Non-pigmented ciliary epithelial cell (primary cell): ENCODE data around the gene PANX1.
"Not testable (repeated sequence)": the region's sequence is repeated elsewhere in the genome, so short reads cannot be mapped to it uniquely, and the experiment has no call there.

Experiments
- DNase-seq: peaks from one replicate; pipeline ENCODE4 v3.0.0-alpha.2; 2010; ENCODE audit warnings: low read depth

Gene PANX1, protein sequence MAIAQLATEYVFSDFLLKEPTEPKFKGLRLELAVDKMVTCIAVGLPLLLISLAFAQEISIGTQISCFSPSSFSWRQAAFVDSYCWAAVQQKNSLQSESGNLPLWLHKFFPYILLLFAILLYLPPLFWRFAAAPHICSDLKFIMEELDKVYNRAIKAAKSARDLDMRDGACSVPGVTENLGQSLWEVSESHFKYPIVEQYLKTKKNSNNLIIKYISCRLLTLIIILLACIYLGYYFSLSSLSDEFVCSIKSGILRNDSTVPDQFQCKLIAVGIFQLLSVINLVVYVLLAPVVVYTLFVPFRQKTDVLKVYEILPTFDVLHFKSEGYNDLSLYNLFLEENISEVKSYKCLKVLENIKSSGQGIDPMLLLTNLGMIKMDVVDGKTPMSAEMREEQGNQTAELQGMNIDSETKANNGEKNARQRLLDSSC

DNA sequence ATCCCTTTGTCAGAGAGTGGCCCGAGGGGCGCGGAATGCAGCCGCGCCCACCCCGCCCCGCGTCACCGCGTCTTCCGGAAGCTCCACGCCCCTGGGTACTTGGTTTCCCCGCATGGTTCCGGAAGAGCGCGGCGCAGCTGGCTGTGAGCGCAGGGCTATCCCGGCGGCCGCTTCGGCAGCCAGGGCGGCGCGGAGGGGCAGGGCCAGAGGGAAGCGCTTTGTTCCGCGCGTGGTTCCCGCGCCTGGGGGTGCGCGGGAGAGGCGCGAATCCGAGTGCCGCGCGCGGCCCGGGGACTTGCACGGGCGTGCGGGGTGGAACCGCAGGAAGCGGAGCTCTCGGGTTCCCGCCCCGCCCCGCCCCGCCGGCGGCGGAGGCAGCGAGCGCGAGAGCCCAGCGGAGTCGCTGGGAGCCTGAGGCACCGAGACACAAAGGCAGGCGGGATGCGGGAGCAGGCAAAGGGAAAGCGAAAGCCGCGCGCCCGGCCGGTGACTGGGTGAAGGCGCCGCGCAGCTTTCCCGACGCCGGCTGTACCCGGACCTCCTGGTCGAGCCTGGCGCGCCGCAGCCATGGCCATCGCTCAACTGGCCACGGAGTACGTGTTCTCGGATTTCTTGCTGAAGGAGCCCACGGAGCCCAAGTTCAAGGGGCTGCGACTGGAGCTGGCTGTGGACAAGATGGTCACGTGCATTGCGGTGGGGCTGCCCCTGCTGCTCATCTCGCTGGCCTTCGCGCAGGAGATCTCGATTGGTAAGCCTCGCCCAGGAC lies at the start of gene PANX1:
PANX1 (plus strand) TSS at position 96 of the 766 bp plus-strand sequence; CDS start at position 568, 472 bp downstream.
- no peak for DNase-seq

DNA sequence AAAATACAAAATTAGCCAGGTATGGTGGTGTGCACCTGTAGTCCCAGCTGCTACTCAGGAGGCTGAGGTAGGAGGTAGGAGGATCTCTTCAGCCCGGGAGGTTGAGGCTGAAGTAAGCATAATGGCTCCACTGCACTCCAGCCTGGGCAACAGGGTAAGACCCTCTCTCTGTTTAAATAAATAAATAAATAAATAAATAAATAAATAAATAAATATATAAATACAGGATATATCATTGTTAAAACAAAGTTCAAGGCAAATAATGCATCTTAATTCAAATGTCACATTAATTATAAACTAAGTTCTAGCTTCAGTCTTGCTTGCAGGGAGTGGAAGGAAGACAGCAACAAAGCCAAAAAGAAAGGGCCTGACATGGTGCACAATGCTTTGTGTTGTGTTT lies 44.5 kb upstream of the PANX1 start:
- no peak for DNase-seq

DNA sequence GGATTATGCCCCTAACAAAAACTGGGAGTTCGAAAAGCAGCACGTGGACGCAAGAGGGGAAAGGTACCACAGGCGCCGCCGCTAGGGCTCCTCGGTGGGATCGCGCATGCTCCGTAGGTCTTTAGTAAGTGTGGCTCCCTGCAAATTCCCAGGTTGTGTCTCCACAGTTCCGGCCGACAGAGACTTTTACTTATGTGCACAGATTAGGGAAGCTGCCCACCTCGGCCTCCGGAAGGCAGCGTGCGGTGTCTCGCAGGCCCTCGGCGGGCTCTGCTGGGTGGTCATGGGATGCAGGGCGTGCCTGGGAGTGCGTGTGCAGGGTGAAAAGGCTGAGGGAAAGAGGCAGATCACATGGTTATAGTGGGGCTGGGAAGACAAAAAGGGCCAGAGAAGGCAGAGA lies 39.7 kb upstream of the PANX1 start:
- DNase-seq, result no peak

DNA sequence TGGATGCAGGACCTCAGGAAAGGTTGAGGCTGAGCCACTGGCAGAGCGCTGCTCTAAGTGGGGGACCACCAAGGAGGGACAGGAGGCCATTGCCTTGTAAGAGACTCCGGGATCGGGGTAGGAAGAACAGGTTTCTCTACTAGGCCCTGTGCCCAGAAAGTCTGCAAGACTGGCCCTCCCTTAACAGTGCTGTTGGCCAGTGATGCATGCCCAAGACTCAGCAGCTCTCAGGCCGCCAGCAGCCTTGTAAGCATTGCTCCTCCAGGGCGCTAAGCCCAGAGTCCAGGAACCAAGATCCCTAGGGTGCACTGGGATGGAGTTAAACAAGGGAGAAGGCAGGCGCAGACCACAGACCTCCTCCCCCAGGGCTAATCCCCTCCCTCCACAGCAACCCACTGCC lies 39.3 kb upstream of the PANX1 start:
- no peak for DNase-seq

DNA sequence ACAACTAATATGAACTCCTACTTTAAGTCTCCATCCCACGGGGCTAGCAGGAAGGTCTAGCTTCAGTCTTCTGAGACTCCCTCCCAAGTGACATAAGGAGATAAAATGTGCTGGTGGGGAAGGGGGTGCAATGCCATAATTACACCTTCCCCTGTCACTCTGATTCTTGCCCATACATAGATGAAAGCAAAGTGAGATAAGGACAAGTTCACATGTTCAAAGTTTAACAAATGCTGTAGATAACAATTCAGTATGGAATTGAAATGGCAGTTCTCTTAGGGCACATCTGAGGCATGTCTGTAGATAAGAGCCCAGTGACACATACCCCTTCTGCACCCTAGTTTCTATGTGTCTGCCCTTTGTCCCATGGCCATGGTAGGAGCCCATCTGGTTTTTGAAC lies 38.2 kb upstream of the PANX1 start:
- DNase-seq, result no peak

DNA sequence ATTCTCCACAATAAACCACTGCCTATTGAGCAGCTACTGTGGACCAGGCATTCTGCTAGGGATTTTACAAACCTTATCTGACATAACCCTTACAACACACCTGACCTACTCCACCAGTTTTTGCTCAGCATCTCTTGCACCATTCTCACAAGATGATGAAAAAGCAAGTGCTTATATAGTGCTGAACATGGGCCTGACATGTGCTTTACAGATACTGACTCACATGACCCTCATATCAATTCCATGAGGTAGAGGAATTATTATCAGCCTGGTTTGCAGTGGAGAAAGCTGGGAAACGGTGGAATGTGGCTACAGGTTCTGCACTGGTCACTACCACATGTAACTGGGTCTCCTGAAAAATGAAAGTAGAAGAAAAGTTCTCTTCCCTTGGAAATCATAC lies 37.5 kb upstream of the PANX1 start:
- no peak for DNase-seq

DNA sequence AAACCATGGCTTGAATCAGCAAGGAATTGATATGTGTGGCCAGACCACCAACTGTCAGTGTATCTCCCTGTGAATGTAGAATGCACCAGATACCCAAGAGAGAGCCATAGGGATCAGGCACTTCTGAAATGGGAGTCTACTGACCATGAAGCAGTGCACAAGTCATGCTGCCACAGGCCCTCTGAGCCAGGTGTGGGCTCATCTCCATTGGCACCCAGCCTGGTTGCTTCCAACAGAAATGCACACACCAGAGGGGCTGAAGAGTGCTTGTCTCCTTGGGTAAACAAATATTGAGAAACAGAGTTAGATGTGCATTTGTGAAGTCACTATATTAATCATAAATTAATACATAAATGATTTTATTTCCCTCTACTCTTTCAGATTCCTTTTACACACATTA lies 28.4 kb upstream of the PANX1 start:
- DNase-seq, result no peak

DNA sequence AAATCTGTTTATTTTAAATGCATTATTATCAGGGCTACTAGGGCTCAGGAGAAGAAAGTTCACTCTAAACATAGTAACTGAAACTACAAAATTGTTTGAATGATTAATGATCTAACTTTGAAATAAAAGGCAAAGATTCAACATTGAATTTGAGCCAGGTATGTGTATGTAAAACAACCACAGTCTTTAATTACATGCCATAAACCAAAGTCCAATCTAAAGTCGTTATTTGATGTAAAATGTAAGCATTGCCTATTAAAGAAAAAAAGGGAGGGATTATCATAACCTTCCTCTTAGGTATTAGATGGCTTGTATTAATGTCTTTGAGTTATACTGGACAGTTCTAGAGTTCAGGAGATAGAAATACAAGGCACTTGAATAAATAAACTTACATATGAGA lies 25.2 kb upstream of the PANX1 start:
- no peak for DNase-seq

DNA sequence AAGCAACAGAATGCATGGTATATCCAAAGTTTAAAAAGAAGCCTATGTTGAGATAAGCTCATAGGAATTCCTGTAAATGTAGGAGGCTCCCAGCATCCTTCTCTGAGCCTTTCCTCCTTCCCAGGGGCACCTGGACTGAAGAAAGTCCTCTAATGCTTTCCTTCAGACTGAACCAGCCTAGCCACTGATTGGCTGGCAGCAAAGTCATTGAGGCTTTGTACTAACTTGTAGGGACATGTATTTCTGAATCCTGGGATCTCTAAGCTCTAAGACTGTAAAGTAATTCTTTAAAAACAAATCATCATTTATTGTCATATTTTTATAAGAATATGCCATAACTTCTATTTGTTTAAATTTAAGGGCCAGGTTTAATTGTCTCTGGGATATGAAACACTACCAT lies 23.9 kb upstream of the PANX1 start:
- no peak for DNase-seq

DNA sequence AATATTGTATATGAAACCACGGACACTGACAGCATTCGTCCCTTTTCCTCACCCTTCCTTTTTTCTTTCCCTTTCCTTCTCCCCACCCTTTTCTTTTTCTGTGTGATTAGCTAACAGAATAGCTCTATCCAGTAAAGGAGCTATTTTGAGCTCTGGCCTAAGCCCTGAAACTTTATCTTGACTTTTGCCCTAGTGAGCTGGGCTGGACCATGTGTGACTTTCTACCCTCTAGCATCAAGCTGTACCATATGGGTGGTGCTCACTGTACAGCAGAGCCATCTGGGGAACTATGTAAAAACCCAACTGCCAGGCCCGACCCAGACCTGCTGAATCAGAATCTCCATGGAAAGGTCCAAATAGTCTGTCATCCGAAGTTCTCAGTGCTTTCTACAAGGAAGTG lies 21.9 kb upstream of the PANX1 start:
- DNase-seq, result no peak

DNA sequence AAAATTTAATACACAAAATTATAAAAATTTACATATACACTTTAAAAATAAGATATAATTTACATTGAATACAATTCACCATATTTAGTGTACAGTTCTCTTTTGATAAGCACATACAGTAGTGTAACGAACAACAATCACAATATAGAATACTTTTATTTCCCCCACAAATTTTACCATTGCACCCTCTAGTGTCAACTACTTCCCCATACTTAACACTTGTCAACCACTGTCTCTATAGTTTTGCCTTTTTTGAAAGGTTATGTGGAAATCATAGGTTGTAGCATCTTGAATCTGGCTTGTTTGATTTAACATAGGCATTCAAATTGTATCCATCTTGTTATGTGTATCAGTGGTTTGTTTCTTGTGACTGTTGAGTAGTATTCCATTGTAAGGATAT lies 21.3 kb upstream of the PANX1 start:
- no peak for DNase-seq

DNA sequence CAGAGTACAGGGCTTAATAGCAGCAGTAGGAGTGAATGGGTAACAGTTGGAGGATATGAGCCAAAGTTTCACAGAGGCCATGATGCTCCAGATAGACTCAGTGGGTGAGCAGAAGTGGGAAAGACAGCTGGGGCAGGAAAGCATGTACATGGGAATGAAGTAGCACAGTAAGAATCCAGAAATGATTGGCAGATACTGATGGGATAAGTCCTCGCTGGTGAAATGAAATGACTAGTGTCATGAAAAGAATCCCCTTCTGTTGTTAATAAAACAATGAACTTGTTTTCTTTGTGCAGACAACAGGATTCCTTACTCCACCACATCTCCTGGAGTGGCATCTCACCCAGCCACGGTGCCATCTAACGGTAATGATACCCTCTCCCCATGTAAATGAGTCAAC lies 17.4 kb upstream of the PANX1 start:
- DNase-seq, result no peak

DNA sequence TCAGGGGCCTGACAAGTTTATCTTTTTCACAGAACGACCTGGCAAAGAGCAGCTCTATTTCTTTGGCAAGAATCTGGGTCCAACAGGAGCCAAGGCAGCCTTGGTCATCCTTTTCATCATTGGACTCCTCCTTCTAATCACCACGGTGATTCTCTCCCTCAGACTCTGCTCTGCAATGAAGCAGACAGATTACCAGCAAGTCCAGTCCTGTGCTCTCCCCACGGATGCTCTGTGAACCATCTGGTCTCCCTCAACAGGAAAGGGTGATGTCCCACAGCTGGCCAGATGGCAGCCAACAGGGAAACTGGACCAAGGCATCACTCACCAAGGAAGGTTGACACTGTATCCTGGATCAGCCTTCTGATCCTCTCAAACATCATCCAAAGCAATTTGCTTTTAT lies 17.0 kb upstream of the PANX1 start:
- DNase-seq, result no peak

DNA sequence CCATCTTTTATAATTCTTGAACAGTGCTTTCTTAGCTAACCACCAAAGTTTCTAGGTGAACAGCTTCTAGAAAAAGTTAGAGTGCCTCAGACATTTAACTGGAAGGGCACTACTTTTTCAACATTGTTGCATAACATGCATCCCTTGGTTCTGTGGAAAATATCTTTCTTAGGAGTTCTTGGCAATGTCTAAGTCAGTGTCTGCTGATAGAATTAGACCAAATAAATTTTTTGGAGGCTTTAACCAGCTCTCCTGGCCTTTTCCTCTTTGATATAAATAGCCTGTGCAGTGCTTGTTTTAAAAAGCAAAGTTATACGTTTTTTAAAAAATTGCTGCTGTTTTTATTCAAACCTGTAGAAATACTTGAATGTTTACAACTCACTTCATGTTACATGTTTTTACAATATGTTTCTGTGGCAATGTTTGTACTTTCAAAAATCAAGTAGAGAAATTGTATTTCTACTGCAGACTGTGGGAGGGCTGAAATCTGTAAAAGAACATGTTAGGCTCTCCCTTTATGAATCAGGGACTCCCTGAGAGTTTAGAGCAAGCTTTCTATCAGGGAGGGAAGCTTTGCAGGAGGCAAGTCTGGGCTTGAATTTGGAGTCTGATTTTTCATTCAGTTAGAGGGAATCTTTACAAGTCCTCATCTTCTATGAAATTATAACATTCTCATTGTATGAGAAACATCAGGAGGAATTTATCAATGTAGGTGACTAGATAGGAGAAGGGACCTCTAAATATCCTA lies 16.3 kb upstream of the PANX1 start:
- no peak for DNase-seq

DNA sequence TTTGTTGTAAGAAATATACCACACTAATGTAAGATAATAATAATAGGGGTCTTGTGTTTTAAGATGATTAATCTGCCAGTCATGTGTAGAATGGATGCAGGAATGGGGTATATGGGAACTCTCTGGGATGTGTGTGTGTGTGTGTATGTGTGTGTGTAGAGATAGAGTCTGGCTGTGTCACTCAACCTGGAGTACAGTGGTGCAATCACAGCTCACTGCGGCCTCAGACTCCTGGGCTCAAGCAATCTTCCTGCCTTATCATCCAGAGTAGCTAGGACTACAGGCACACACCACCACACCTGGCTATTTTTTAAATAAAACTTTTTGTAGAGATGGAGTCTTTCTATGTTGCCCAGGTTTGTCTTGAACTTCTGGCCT lies 11.5 kb upstream of the PANX1 start:
- no peak for DNase-seq

DNA sequence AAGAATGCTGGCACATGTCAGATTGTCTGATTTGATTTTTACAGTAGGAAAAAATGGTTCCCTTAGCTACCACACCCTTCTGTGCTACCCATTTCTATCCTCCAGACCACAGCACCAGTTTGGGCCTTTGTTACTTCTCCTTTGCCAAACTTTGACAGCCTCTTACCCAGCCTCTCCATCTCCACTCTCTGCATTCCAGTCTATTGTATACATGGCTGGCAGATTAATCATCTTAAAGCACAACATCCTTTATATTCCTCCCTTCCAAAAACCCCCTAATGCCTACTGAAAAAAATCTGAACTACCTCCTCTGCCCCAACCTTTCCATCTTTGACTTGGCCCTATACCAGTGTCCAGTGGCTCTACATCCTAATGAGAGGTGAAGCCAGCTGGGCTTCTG lies 10.8 kb upstream of the PANX1 start:
- DNase-seq, result no peak

DNA sequence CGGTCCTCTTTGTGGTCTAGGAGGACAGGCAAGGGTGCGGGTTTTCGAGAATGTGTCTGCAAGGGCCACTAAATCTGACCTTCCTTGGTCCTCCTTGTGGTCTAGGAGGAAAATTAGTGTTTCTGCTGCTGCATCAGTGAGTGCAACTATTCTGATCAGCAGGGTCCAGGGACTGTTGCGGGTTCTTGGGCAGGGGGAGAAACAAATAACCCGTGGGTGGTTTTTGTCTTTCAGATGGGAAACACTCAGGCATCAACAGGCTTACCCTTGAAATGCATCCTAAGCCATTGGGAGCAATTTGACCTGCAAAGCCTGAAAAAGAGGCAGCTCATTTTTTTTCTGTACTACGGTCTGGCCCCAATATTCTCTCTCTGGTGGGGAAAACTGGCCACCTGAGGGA lies 9.0 kb upstream of the PANX1 start:
- not testable (repeated sequence) for DNase-seq

DNA sequence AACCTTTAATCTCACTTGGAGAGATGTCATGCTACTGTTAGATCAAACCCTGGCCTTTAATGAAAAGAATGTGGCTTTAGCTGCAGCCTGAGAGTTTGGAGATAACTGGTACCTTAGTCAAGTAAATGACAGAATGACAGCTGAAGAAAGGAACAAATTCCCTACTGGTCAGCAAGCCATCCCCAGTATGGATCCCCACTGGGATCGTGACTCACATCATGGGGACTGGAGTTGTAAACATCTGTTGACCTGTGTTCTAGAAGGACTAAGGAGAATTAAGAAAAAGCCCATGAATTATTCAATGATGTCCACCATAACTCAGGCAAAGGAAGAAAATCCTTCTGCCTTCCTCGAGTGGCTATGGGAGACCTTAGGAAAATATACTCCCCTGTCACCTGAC lies 8.1 kb upstream of the PANX1 start:
- not testable (repeated sequence) for DNase-seq

DNA sequence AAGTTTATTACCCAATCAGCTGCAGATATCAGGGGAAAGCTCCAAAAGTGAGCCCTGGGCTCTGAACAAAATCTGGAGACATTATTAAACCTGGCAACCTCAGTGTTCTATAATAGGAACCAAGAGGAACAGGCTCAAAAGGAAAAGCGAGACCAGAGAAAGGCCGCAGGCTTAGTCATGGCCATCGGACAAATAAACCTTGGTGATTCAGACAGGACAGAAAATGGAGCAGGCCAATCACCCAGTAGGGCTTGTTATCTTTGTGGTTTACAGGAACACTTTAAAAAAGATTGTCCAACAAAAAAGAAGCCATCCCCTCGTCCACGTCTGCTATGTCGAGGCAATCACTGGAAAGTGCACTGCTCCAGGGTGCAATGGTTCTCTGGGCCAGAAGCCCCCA lies 7.7 kb upstream of the PANX1 start:
- no peak for DNase-seq

DNA sequence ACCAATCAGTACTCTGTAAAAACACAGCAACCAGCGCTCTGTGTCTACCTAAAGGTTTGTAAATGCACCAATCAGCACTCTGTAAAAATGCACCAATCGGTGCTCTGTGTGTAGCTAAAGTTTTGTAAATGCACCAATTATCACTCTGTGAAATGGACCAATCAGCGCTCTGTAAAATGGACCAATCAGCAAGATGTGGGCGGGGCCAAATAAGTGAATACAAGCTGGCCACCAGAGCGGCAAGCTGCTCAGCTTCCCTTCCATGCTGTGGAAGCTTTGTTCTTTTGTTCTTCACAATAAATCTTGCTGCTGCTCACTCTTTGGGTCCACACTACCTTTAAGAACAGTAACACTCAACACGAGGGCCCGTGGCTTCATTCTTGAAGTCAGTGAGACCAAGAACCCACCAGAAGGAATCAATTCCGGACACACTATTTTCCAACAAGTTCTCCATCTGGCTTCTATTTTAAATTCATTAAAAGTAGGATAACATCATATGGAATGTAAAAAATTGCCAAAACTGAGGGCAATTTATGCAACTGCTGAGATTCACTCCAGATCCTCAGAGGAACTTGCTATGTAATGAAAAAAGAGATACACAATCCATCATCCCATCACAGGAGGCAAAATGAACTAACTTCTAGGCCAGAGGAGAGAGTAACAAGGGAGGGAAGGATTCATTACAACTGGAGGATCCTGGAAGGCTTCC lies 3.1 kb upstream of the PANX1 start:
- DNase-seq, result no peak

DNA sequence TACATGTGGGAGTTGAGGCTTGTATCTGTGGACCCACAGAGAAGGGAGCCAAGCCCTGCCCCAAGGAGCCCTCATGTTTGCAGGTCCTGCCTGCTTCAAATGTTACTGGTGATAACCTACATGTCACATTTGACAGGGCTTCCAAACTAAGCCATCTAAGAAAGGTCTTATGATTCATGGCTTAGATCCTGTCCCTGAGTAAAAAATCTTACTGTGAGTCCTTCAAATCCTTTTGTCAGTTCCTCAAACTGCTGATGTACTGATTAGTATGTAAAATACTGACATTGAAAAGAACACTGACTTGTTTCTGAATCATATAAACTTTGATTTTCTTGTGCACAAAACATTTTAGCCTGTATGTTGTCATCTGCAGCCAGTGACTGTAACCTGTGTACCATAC lies 1.0 kb upstream of the PANX1 start:
- DNase-seq, result no peak

DNA sequence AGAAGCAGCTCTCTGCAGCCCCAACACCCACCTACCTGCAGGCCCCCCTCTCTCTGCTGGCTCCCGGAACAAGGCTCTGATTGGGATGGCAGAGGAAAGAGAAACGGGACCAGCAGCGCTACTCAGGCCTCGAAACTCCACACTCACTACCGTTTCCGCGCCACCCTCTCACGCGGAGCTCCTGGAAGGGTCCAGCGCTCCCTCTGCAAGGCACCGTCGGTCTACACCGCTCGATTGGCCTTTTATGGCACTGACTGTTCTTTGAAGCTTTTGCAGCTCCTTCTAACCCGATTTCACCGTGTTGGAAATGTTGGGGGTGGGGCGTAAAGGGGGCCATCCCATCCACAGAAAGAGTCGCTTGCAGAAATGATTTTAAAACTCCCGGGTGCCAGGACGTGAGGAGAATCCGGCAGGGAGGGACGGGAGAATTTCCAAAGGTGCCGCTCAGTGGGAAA lies 323 bp upstream of the PANX1 start:
- no peak for DNase-seq
